ENCODE data around the gene NAV2. TPM values are rescaled to one million over a fixed set of nuclear protein-coding genes. Genes with fewer than 3 reads are reported as not detected.
"Not testable (repeated sequence)": the region's sequence is repeated elsewhere in the genome, so short reads cannot be mapped to it uniquely, and the experiment has no call there.

The NAV2 gene
- polyA plus RNA-seq, 1 donor (not counting 4 experiments of a cell fraction or from before 2014, with no cell fraction given) = 4.0 TPM

- DNase-seq (ENCODE audit: low read depth, low spot score) (no peak), FAIRE-seq (no peak)
- H3K27me3 ChIP-seq (ENCODE audit: control insufficient read depth, extremely low read depth, insufficient read depth, low read length) = no peaks in the 10 kb centered on the region
- H2AFZ ChIP-seq (ENCODE audit: control insufficient read depth, low read length) = no peak overlapping the region
- H3K9ac ChIP-seq (ENCODE audit: control insufficient read depth, extremely low read depth, insufficient read depth, low read length) = no peak overlapping the region
- dilution Hi-C loops (cut with MboI; ENCODE audit: extremely low pct_ligation_motif_present, low sequenced_read_pairs) = no loop called here
- no peaks in the 10 kb centered on the region for H3K9me3 ChIP-seq (ENCODE audit: control insufficient read depth, low read depth, low read length)
- no peak overlapping the region for H3K4me3 ChIP-seq (ENCODE audit: control insufficient read depth in 2 of 3, extremely low read depth in 1 of 3, insufficient read depth in 2 of 3, low read depth in 1 of 3, low read length in 3 of 3)
- no peaks in the 10 kb centered on the region for H3K36me3 ChIP-seq (ENCODE audit: control insufficient read depth in 2 of 2, extremely low read depth in 1 of 2, insufficient read depth in 2 of 2, low read length in 2 of 2)
- no peaks in the 10 kb centered on the region for H3K79me2 ChIP-seq (ENCODE audit: control insufficient read depth, insufficient read depth, low read length)
- no peak for TF ChIP-seq CTCF (optimal IDR thresholded peaks at IDR 0.05 in 1 of 3, IDR thresholded peaks at IDR 0.05 in 1 of 3, conservative IDR thresholded peaks at IDR 0.05 in 1 of 3; ENCODE audit: extremely low read depth in 1 of 3, insufficient read depth in 2 of 3, low read length in 3 of 3)
- H3K4me2 ChIP-seq (ENCODE audit: control insufficient read depth, extremely low read depth, insufficient read depth, low read depth, low read length) = no peak overlapping the region
- H3K4me1 ChIP-seq (ENCODE audit: control insufficient read depth, extremely low read depth, insufficient read depth, low read length) = peaks cover 13% of the 10 kb centered on the region
- no peaks in the 10 kb centered on the region for H3K9me1 ChIP-seq (ENCODE audit: control insufficient read depth, extremely low read depth, insufficient read depth, low read length)
- no peaks in the 10 kb centered on the region for H4K20me1 ChIP-seq (ENCODE audit: control insufficient read depth, extremely low read depth, insufficient read depth, low read length)
- no peak overlapping the region for H3K27ac ChIP-seq (ENCODE audit: control insufficient read depth, insufficient read depth, low read length)
Observed at GRCh38 chr11:20004866-20005265, 292.2 kb downstream of the NAV2 start.

- Histone ChIP-seq H4K20me1 (ENCODE audit: control insufficient read depth, extremely low read depth, insufficient read depth, low read length) (no peaks in the 10 kb centered on the region), H3K4me1 (ENCODE audit: control insufficient read depth, extremely low read depth, insufficient read depth, low read length) (peaks cover 18% of the 10 kb centered on the region), H3K36me3 (ENCODE audit: control insufficient read depth in 2 of 2, extremely low read depth in 1 of 2, insufficient read depth in 2 of 2, low read length in 2 of 2) (no peaks in the 10 kb centered on the region), H2AFZ (ENCODE audit: control insufficient read depth, low read length) (no peak overlapping the region), H3K4me2 (ENCODE audit: control insufficient read depth, extremely low read depth, insufficient read depth, low read depth, low read length) (no peak overlapping the region), H3K9ac (ENCODE audit: control insufficient read depth, extremely low read depth, insufficient read depth, low read length) (no peak overlapping the region), H3K9me1 (ENCODE audit: control insufficient read depth, extremely low read depth, insufficient read depth, low read length) (no peaks in the 10 kb centered on the region), H3K79me2 (ENCODE audit: control insufficient read depth, insufficient read depth, low read length) (no peaks in the 10 kb centered on the region), H3K4me3 (ENCODE audit: control insufficient read depth in 2 of 3, extremely low read depth in 1 of 3, insufficient read depth in 2 of 3, low read depth in 1 of 3, low read length in 3 of 3) (no peak overlapping the region), H3K27me3 (ENCODE audit: control insufficient read depth, extremely low read depth, insufficient read depth, low read length) (no peaks in the 10 kb centered on the region), H3K9me3 (ENCODE audit: control insufficient read depth, low read depth, low read length) (no peaks in the 10 kb centered on the region), H3K27ac (ENCODE audit: control insufficient read depth, insufficient read depth, low read length) (no peak overlapping the region)
- DNase-seq (ENCODE audit: low read depth, low spot score) = no peak
- FAIRE-seq = no peak
- no peak for TF ChIP-seq CTCF (optimal IDR thresholded peaks at IDR 0.05 in 1 of 3, IDR thresholded peaks at IDR 0.05 in 1 of 3, conservative IDR thresholded peaks at IDR 0.05 in 1 of 3; ENCODE audit: extremely low read depth in 1 of 3, insufficient read depth in 2 of 3, low read length in 3 of 3)
- no peak for TF ChIP-seq EZH2 (IDR thresholded peaks at IDR 0.05; ENCODE audit: low read length)
- dilution Hi-C loops (cut with MboI; ENCODE audit: extremely low pct_ligation_motif_present, low sequenced_read_pairs) = no loop called here
Observed at GRCh38 chr11:20005747-20006146, 293.1 kb downstream of the NAV2 start.

- H3K27ac ChIP-seq (ENCODE audit: control insufficient read depth, insufficient read depth, low read length); dilution Hi-C loops (cut with MboI; ENCODE audit: extremely low pct_ligation_motif_present, low sequenced_read_pairs); H3K36me3 ChIP-seq (ENCODE audit: control insufficient read depth in 2 of 2, extremely low read depth in 1 of 2, insufficient read depth in 2 of 2, low read length in 2 of 2); DNase-seq (ENCODE audit: low read depth, low spot score); FAIRE-seq; H3K9me3 ChIP-seq (ENCODE audit: control insufficient read depth, low read depth, low read length); H3K4me3 ChIP-seq (ENCODE audit: control insufficient read depth in 2 of 3, extremely low read depth in 1 of 3, insufficient read depth in 2 of 3, low read depth in 1 of 3, low read length in 3 of 3); H2AFZ ChIP-seq (ENCODE audit: control insufficient read depth, low read length); H3K4me2 ChIP-seq (ENCODE audit: control insufficient read depth, extremely low read depth, insufficient read depth, low read depth, low read length); H3K27me3 ChIP-seq (ENCODE audit: control insufficient read depth, extremely low read depth, insufficient read depth, low read length); H4K20me1 ChIP-seq (ENCODE audit: control insufficient read depth, extremely low read depth, insufficient read depth, low read length); H3K9ac ChIP-seq (ENCODE audit: control insufficient read depth, extremely low read depth, insufficient read depth, low read length); H3K79me2 ChIP-seq (ENCODE audit: control insufficient read depth, insufficient read depth, low read length); H3K9me1 ChIP-seq (ENCODE audit: control insufficient read depth, extremely low read depth, insufficient read depth, low read length): not testable (repeated sequence)
- peaks cover 25% of the 10 kb centered on the region for H3K4me1 ChIP-seq (ENCODE audit: control insufficient read depth, extremely low read depth, insufficient read depth, low read length)
Observed at GRCh38 chr11:20006618-20007017, 294.0 kb downstream of the NAV2 start.
